Panc1 (cell line): ENCODE data around the gene PSMB1.

Experiments
- POLR2AphosphoS5 ChIP-seq: IDR thresholded peaks from 2 replicates; pipeline ENCODE4 v1.6.1; 2012; ENCODE audit warnings: mild to moderate bottlenecking, low read depth, low read length, moderate library complexity
- TF ChIP-seq, protein P1 (sequence below): fragments of 450-650 bp; IDR thresholded peaks from 2 replicates; pipeline ENCODE4 v1.5.1; 2017; ENCODE audit warnings: mild to moderate bottlenecking

DNA sequence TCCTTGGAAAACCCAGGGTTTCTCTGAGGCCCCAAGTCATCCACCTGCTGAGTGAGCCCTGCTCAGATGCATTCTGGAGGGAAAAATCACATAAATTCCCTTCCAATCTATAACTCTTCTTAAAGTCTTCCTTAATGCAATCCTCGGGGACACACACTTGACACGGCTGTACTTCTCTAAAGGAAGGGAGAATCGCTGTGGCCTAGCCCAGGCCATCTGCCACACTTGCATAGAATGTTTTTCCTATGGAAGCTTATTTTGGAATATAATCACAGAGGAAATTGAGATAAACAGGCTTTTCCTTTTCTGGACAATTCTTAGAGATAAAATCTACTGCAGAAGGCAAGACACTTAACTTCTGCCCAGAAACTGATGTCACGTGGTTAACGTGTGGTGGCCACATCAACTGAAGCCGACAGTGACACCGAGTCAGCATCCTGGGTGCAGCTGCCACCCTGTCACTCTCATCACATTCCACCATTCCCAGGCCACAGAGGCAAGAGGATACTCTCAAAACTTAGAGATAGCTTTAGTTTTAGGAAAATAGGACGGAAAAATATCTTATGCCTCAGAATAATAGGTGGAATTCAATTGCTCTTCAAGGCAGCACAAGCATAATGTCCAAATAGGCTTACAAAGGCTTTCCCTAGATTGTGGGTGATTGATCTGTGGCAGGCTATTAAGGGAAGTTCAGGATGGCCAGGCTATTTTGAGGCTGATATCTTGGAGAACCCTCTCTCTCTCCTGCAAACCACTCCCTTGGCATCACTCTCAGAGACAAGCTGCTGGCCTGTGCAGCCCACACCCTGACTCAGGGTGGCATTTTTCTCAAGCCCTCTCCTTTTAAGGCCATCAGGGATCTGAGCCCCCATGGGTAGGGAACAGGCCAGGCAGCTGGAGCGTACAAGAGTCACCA, 29.6 kb downstream of the PSMB1 start:
- TF ChIP-seq, protein P1, sequence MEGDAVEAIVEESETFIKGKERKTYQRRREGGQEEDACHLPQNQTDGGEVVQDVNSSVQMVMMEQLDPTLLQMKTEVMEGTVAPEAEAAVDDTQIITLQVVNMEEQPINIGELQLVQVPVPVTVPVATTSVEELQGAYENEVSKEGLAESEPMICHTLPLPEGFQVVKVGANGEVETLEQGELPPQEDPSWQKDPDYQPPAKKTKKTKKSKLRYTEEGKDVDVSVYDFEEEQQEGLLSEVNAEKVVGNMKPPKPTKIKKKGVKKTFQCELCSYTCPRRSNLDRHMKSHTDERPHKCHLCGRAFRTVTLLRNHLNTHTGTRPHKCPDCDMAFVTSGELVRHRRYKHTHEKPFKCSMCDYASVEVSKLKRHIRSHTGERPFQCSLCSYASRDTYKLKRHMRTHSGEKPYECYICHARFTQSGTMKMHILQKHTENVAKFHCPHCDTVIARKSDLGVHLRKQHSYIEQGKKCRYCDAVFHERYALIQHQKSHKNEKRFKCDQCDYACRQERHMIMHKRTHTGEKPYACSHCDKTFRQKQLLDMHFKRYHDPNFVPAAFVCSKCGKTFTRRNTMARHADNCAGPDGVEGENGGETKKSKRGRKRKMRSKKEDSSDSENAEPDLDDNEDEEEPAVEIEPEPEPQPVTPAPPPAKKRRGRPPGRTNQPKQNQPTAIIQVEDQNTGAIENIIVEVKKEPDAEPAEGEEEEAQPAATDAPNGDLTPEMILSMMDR, result no peak
- TF ChIP-seq POLR2AphosphoS5, result no peak
